H1 (cell line): ENCODE data around the gene NADSYN1. TPM values are rescaled to one million over a fixed set of nuclear protein-coding genes. Genes with fewer than 3 reads are reported as not detected.

Experiments used
- CTCF ChIA-PET: fragments of 300-600 bp; sonication (Branson Sonifier 250); formaldehyde crosslinking; loops from one replicate; lab custom pipeline; 2021; ENCODE audit not compliant: partially characterized antibody; lab: Charles Lee
- POLR2A ChIA-PET: fragments of 300-600 bp; sonication (Branson Sonifier 250); formaldehyde crosslinking; loops from one replicate; lab custom pipeline; 2021; ENCODE audit warnings: inconsistent platforms; ENCODE audit not compliant: partially characterized antibody; lab: Charles Lee
- DNase-seq, 2 experiments: peaks; one replicate each; pipeline versions ENCODE4 v3.0.0 to v3.0.0-alpha.2; 2010 to 2022; ENCODE audit warnings: low spot score in 2 of 2, low read depth in 1 of 2, mixed read lengths in 1 of 2
- FAIRE-seq: peaks from 2 replicates; lab custom pipeline; 2011; peaks lifted over from hg19 to GRCh38; lab: Jason Lieb, UNC
- H2AFZ ChIP-seq: 2 replicates; pipeline ENCODE4 v1.8.1; 2012; ENCODE audit warnings: low read length, inconsistent platforms
- H2AK5ac ChIP-seq: 2 replicates; pipeline ENCODE4 v1.6.1; 2013; ENCODE audit warnings: low read depth, low read length
- H2BK120ac ChIP-seq: replicated peaks from 2 replicates; pipeline ENCODE3; 2013; ENCODE audit warnings: low read depth, low read length, inconsistent platforms
- H2BK12ac ChIP-seq: 2 replicates; pipeline ENCODE4 v1.6.1; 2013; ENCODE audit warnings: low read depth, low read length
- H2BK15ac ChIP-seq: 2 replicates; pipeline ENCODE4 v1.6.1; 2013; ENCODE audit warnings: low read length
- H2BK20ac ChIP-seq: 2 replicates; pipeline ENCODE4 v1.6.1; 2013; ENCODE audit warnings: low read length
- H2BK5ac ChIP-seq: 2 replicates; pipeline ENCODE4 v1.6.1; 2013; ENCODE audit warnings: low read depth, low read length
- H3K14ac ChIP-seq: 2 replicates; pipeline ENCODE4 v1.6.1; 2013; ENCODE audit warnings: inconsistent platforms; ENCODE audit not compliant: insufficient read length
- H3K18ac ChIP-seq: 2 replicates; pipeline ENCODE4 v1.6.1; 2013; ENCODE audit warnings: low read length; ENCODE audit errors: extremely low read depth
- H3K23ac ChIP-seq: 2 replicates; pipeline ENCODE4 v1.6.1; 2013; ENCODE audit warnings: inconsistent platforms; ENCODE audit not compliant: insufficient read length
- H3K23me2 ChIP-seq: 2 replicates; pipeline ENCODE4 v1.6.1; 2013; ENCODE audit warnings: low read depth, low read length
- H3K27ac ChIP-seq: 2 replicates; pipeline ENCODE4 v1.6.1; 2011; ENCODE audit warnings: low read depth, low read length, inconsistent platforms
- H3K27me3 ChIP-seq, 4 experiments: replicated peaks in 1 of 4; 1 replicate in 1 of 4; 2 replicates in 3 of 4; pipeline versions ENCODE4 v1.6.1 to v1.8.1; 2011 to 2013; ENCODE audit warnings: low read length in 3 of 4, mild to moderate bottlenecking in 3 of 4, inconsistent platforms in 2 of 4, mixed read lengths in 2 of 4, moderate library complexity in 1 of 4; ENCODE audit not compliant: control insufficient read depth in 3 of 4, insufficient read depth in 3 of 4; ENCODE audit errors: extremely low read depth in 1 of 4
- H3K36me3 ChIP-seq, 4 experiments: 2 replicates each; pipeline versions ENCODE4 v1.6.1 to v1.8.1; 2011 to 2013; ENCODE audit warnings: mild to moderate bottlenecking in 4 of 4, low read length in 3 of 4, moderate library complexity in 2 of 4, control low read depth in 1 of 4, inconsistent platforms in 1 of 4; ENCODE audit not compliant: insufficient read depth in 4 of 4, control insufficient read depth in 2 of 4
- H3K4ac ChIP-seq: replicated peaks from 2 replicates; pipeline ENCODE3; 2013; ENCODE audit warnings: low read length, low read depth, mixed read lengths, inconsistent platforms; ENCODE audit not compliant: insufficient read length
- H3K4me1 ChIP-seq, 4 experiments: replicated peaks in 1 of 4; 1 replicate in 1 of 4; 2 replicates in 3 of 4; pipeline versions ENCODE4 v1.6.1 to v1.8.1; 2011 to 2013; ENCODE audit warnings: low read length in 3 of 4, inconsistent platforms in 2 of 4, mixed read lengths in 1 of 4; ENCODE audit not compliant: insufficient read depth in 4 of 4, control insufficient read depth in 3 of 4
- H3K4me2 ChIP-seq, 2 experiments: 2 replicates each; pipeline versions ENCODE4 v1.6.1 to v1.8.1; 2011 to 2013; ENCODE audit warnings: low read depth in 2 of 2, low read length in 2 of 2, control low read depth in 1 of 2, inconsistent platforms in 1 of 2, mild to moderate bottlenecking in 1 of 2; ENCODE audit not compliant: insufficient read depth in 1 of 2
- H3K4me3 ChIP-seq, 4 experiments: fragments of 200-600, 300-600 bp in 1 of 4; sonication (generic), shearing (Covaris generic), sonication (Bioruptor Twin) in 1 of 4; 2 replicates each; pipeline versions ENCODE4 v1.5.1 to v1.8.1; 2011 to 2016; ENCODE audit warnings: low read length in 4 of 4, low read depth in 3 of 4, control low read depth in 2 of 4, inconsistent platforms in 2 of 4, mild to moderate bottlenecking in 2 of 4, mixed read lengths in 1 of 4, moderate library complexity in 1 of 4; ENCODE audit not compliant: insufficient read depth in 2 of 4; ENCODE audit errors: extremely low read depth in 1 of 4
- H3K56ac ChIP-seq: replicated peaks from 2 replicates; pipeline ENCODE3; 2013; ENCODE audit warnings: low read depth, mild to moderate bottlenecking, mixed read lengths, low read length, inconsistent platforms; ENCODE audit not compliant: insufficient read length
- H3K79me1 ChIP-seq: 2 replicates; pipeline ENCODE4 v1.6.1; 2013; ENCODE audit warnings: low read depth, low read length, control low read depth
- H3K79me2 ChIP-seq, 2 experiments: 2 replicates each; pipeline versions ENCODE4 v1.6.1 to v1.8.1; 2012 to 2013; ENCODE audit warnings: low read length in 2 of 2, mild to moderate bottlenecking in 2 of 2, inconsistent platforms in 1 of 2; ENCODE audit not compliant: insufficient read depth in 2 of 2, control insufficient read depth in 1 of 2
- H3K9ac ChIP-seq, 4 experiments: replicated peaks in 1 of 4; 1 replicate in 1 of 4; 2 replicates in 3 of 4; pipeline versions ENCODE4 v1.6.1 to v1.8.1; 2011 to 2013; ENCODE audit warnings: low read depth in 3 of 4, low read length in 3 of 4, control low read depth in 2 of 4, mild to moderate bottlenecking in 2 of 4, moderate library complexity in 2 of 4, inconsistent platforms in 1 of 4; ENCODE audit errors: extremely low read depth in 1 of 4
- H3K9me3 ChIP-seq, 2 experiments: 2 replicates each; pipeline versions ENCODE4 v1.6.1 to v1.8.1; 2012 to 2013; ENCODE audit warnings: mild to moderate bottlenecking in 2 of 2, moderate library complexity in 2 of 2, control low read depth in 1 of 2, inconsistent platforms in 1 of 2, low read depth in 1 of 2, low read length in 1 of 2, mixed read lengths in 1 of 2; ENCODE audit not compliant: insufficient read depth in 2 of 2
- H4K20me1 ChIP-seq, 2 experiments: replicated peaks in 1 of 2; 2 replicates each; pipeline versions ENCODE3 to v1.8.1; 2011 to 2013; ENCODE audit warnings: inconsistent platforms in 2 of 2, low read length in 2 of 2, mild to moderate bottlenecking in 1 of 2; ENCODE audit not compliant: insufficient read depth in 2 of 2, control insufficient read depth in 1 of 2
- H4K5ac ChIP-seq: 2 replicates; pipeline ENCODE4 v1.6.1; 2013; ENCODE audit warnings: low read length, low read depth, mixed read lengths, inconsistent platforms; ENCODE audit not compliant: insufficient read length
- H4K8ac ChIP-seq: 2 replicates; pipeline ENCODE4 v1.8.0; 2013; ENCODE audit warnings: mild to moderate bottlenecking, moderate library complexity, low read length, inconsistent platforms; ENCODE audit not compliant: insufficient read depth; ENCODE audit errors: extremely low read depth
- H4K91ac ChIP-seq: replicated peaks from 2 replicates; pipeline ENCODE3; 2013; ENCODE audit warnings: low read length, mixed read lengths, inconsistent platforms; ENCODE audit not compliant: insufficient read length
- EZH2 ChIP-seq: fragments of 200-600 bp; sonication (generic); IDR thresholded peaks from 2 replicates; pipeline ENCODE4 v1.7.1; 2012; ENCODE audit warnings: low read depth, mild to moderate bottlenecking, moderate library complexity, low read length, inconsistent platforms; ENCODE audit not compliant: severe bottlenecking
- MAFK ChIP-seq: IDR thresholded peaks from 2 replicates; pipeline ENCODE4 v1.6.1; 2012; ENCODE audit warnings: low read depth, mild to moderate bottlenecking, improper control_type of control experiment, low read length
- POLR2A ChIP-seq, 2 experiments: IDR thresholded peaks; 1 replicate in 1 of 2; 2 replicates in 1 of 2; pipeline ENCODE4 v1.6.1; 2011; ENCODE audit warnings: low read depth in 2 of 2, low read length in 2 of 2, mild to moderate bottlenecking in 2 of 2; ENCODE audit errors: control extremely low read depth in 1 of 2
- SP2 ChIP-seq: IDR thresholded peaks from 2 replicates; pipeline ENCODE4 v1.6.1; 2012; ENCODE audit warnings: mild to moderate bottlenecking, low read length, inconsistent platforms
- WGBS, 2 experiments: shearing (Covaris generic) in 1 of 2; methylation state at CpG; one replicate each; pipeline versions ENCODE4 v1.1.6 to v1.1.7; 2013 to 2015; ENCODE audit warnings: low lambda C conversion rate in 2 of 2, mixed read lengths in 2 of 2, inconsistent platforms in 1 of 2, low coverage in 1 of 2, missing lambda C conversion rate in 1 of 2; ENCODE audit not compliant: insufficient replicate concordance in 2 of 2, insufficient coverage in 1 of 2, insufficient read length in 1 of 2; ENCODE audit errors: extremely low coverage in 1 of 2, missing lambda C conversion rate in 1 of 2; 5-methylcytosine and 5-hydroxymethylcytosine counted together
- polyA plus RNA-seq, 7 experiments: library from polyadenylated mRNA; depleted of rRNA in 3 of 7; stranded (reverse) in 5 of 7; unstranded in 2 of 7; fragments of >200 nt in 5 of 7; fragments of 200-250 nt in 2 of 7; gene quantifications; 1 replicate in 5 of 7; 2 replicates in 1 of 7; 4 replicates in 1 of 7; pipeline versions ENCODE4 v1.2.1 to v1.2.3, GENCODE V29; 2011 to 2013; ENCODE audit warnings: missing spikeins in 2 of 7, mixed read lengths in 2 of 7
- total RNA-seq: library from RNA; stranded (reverse); fragmentation: NEBNext Ultra II Directional; extraction: Animal tissue kit (Norgen Biotek cat#: 25700); gene quantifications from 2 replicates; pipeline ENCODE4 v1.2.1, GENCODE V29; 2021

The NADSYN1 gene
- total and polyA plus RNA-seq, 2 of the 8 experiments (the other 6 are each of a cell fraction or from before 2014, with no cell fraction given): 38.3 to 38.6 TPM

GRCh38 chr11:71421392-71421950, 31.5 kb upstream of the NADSYN1 start:
- Histone ChIP-seq H3K4me2 (no peak overlapping the region), H3K27me3 (no peaks in the 10 kb centered on the region), H4K8ac (no peak overlapping the region), H3K4ac (no peak overlapping the region), H3K4me1 (peaks cover 0 to 2% (median 0%) of the 10 kb centered on the region in 4 experiments; a peak in 2 of 7 replicates), H3K9me3 (no peaks in the 10 kb centered on the region), H3K18ac (no peak overlapping the region), H2BK5ac (no peak overlapping the region), H2BK20ac (no peak overlapping the region), H3K23ac (no peak overlapping the region), H3K4me3 (no peak overlapping the region), H3K79me1 (no peaks in the 10 kb centered on the region), H3K36me3 (no peaks in the 10 kb centered on the region), H3K14ac (no peak overlapping the region), H4K20me1 (no peaks in the 10 kb centered on the region), H2BK15ac (no peak overlapping the region), H4K91ac (no peak overlapping the region), H2BK12ac (no peak overlapping the region), H2AFZ (no peak overlapping the region), H2BK120ac (no peak overlapping the region), H2AK5ac (no peak overlapping the region), H3K27ac (no peak overlapping the region), H3K56ac (no peak overlapping the region), H3K79me2 (no peaks in the 10 kb centered on the region), H3K9ac (no peak overlapping the region), H4K5ac (no peak overlapping the region), H3K23me2 (no peaks in the 10 kb centered on the region; the same call in 1 of the 2 replicates)
- POLR2A ChIA-PET: interaction anchor here (0.9 kb wide), 1 partner anchor 8 kb away, joined by 3 read pairs; no protein-coding TSS in a partner anchor
- WGBS, 2 experiments: 86% methylated on average over 12 of the region's 12 CpGs; no CpG with 5 or more reads in 1 of the 2 experiments
- no peak for FAIRE-seq
- DNase-seq: no peak
- TF ChIP-seq POLR2A (IDR thresholded peaks at IDR 0.05; ENCODE audit: control extremely low read depth in 1 of 2, low read depth in 2 of 2, low read length in 2 of 2) (no peak), SP2 (no peak), EZH2 (no peak), MAFK (no peak)
- CTCF ChIA-PET: interaction anchor here (0.7 to 6.8 kb wide), 12 partner anchors 12 to 727 kb away, joined by 3 to 64 read pairs (median 4); no protein-coding TSS in a partner anchor
